NK-92 (cell line): Measurements from ENCODE around the gene EIF1.
"Not testable (repeated sequence)": the region's sequence is repeated elsewhere in the genome, so short reads cannot be mapped to it uniquely, and the experiment has no call there.

Source experiments
- DNase-seq: peaks from one replicate; lab custom pipeline; 2025; ENCODE audit not compliant: unreplicated experiment; lab: John Stamatoyannopoulos, UW

EIF1 gene

DNA sequence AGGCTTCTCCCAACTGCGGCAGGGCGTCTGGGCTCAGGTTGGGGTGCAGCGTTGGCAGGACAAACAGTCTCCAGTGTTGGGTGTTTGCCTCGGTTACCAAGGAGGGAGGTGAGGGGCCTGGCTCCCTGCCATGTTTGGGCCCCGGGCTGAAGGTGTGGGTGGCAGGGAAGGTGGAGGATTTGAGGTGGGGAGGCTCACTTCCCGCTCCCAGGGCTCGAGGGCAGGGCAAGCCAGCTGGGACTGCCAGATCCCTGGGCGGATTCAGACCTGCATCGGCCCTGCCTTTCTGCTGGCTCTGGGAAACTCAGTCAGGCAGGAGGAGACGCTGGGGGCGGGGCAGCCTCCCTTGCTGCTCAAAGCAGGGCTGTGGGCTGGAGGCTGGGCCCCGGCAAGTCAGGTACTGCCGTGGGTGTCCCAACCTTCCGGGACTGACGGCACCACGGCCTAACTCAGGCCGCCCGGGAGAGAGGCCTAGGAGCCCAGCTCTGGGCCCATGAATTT is 33.0 kb upstream of the EIF1 start:
- DNase-seq = no peak

DNA sequence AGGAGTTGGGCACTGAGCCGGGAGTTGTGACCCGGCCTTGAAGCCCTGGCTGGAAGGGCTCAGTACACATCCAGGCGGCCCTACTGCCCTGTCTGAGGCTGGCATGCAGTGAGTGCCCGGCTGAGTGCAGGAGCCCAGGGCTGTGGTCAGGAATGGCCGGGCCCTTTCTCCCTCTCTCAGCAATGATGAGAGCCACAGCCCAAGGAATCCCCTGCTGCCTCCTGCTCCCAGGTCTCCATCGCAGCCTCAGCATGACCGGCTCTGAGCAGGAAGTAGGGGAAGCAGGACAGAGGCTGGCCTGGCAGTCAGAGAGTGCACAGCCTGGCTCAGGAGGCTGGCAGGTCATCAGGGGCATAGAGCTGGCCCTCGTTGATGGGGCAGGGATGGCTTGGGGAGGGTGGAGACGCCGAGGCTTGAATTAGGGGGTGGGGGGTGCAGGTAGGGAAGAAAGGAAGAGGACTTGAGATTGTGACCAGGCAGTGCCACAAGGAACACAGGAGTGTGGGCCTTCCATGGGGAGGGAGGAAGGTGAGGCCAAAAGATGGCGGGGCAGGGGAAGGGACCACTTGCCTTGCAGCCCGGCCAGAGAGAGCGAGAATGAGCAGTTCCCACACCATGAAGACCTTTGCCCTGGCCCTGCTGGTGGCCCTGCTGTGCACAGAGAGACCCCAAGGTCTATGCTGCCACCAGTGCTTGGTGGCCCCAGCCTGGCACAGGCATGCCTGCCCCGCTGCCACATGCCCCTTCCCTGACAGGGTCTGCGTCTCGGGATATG is 32.2 kb upstream of the EIF1 start:
- DNase-seq = no peak

DNA sequence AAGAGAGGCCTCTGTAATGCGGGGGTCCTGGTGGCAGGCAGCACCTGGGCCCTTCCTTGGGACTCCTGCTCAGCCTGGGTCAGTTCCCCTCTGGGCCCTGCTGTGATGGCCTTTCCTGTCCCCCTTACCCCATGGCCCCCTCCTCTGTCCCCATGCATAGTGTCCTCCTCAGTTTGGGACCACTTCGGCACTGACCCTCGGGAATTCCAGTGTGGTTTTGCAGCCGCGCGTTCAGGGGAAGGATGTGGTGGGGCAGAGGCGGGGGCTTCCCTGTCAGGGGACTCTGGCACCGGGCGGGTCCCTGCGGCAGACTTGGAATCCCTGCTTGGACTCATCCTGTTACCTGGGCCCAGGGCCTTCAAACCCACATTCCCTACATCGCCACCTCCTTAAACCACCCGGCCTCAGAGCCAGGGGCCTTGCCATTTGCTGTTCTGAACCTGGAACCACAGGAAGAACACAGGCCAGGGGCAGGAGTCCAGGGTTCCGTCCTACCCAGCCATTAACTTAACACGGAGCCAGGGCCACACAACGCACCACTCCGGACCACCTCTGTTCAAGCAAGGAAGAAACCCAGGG is 31.4 kb upstream of the EIF1 start:
- no peak for DNase-seq

DNA sequence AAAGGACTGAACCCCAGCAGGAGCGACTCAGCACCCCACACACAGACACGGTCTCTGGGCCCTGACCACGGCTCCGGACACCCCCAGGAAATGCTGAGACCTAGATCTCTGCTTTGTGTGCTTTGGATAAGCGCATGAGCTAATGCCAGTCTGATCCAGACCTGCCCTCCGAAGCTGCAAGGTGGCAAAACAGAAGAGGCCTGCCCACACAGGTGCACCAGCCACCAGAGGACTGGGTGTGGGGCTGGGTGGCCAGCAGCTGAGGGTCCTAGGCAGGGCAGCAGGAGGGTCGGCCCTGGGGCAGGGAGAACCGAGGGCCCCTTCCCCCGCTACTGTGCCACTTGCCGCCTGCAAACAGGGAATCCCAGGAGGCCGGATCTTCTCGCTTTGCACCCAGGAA is 30.7 kb upstream of the EIF1 start:
- no peak for DNase-seq

DNA sequence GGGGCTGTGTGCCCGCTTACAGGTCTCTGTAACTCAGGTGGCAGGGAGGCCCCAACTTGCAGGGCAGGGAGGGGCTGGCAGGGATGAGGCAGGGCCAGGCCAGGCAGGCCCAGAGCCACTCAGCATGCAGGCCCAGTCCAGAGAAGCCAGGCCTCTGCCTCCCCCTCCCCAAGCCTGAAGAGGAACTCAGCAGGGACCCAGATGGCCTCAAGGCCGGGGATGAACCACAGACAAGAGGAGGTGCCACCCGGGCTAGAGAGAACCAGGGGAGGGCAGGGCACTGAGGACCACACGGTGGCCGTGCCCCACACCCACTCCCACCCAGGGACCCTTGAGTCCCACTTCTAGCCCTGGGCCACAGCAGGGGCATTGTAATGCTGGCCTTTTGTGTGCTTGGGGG is 29.8 kb upstream of the EIF1 start:
- no peak for DNase-seq

DNA sequence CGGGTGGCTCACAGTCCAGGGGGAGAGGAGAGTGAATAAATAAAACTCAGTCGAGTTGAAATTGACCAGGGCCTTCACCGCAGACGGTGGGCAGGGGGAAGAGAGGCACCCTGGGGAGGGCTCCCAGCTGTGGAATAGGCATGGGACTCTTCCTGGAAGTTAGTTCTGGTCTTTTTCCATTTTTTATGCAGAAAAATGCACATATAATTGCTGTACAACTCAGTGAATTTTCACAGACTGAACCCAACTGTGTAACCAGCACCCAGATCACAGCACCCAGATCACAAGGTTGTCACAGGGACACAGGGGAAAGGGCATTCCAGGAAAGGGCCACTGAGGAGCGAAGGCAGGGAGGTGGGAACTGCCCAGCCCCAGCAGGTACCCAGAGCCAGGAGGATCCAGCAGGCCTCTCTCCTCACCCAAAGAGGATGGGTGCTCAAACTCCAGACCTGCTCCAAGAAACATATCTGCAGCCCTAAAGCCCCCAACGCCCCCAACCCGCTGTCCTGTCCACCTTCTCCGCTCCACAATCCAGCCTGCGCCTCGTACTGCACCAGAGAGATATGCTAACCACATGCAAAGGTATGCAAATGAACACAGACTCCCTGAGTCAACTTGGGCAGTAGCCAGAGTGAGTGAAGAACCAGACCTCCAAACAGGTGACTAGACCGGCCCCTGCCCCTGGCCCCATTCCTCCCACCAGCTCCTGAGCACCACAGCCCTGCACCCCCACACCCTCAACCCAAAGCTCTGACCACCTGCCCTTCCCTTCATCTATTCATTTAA is 29.1 kb upstream of the EIF1 start:
- DNase-seq = no peak

DNA sequence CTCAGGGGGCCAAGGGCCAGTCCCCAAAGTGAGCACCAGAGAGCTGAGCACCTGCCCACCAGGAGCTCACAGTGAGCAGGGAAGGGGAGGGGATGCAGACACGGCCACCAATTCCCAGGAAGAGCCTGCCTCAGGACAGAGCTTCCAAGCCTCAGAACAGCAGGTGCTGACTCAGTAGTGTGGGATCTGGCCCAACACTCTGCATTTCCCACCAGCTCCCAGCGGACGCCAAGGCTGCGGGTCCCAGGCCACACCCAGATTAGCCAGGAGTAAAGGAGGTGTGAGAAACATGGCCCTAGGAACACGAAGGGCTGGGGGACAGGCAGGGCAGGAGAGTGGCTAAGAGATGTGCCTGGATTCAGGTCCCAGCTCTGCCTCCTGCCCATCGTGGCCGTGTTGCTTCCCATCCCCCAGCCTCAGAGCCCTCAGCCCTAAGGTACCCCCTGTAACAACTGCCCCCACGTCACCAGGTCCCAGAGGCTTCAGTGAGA is 28.4 kb upstream of the EIF1 start:
- no peak for DNase-seq

DNA sequence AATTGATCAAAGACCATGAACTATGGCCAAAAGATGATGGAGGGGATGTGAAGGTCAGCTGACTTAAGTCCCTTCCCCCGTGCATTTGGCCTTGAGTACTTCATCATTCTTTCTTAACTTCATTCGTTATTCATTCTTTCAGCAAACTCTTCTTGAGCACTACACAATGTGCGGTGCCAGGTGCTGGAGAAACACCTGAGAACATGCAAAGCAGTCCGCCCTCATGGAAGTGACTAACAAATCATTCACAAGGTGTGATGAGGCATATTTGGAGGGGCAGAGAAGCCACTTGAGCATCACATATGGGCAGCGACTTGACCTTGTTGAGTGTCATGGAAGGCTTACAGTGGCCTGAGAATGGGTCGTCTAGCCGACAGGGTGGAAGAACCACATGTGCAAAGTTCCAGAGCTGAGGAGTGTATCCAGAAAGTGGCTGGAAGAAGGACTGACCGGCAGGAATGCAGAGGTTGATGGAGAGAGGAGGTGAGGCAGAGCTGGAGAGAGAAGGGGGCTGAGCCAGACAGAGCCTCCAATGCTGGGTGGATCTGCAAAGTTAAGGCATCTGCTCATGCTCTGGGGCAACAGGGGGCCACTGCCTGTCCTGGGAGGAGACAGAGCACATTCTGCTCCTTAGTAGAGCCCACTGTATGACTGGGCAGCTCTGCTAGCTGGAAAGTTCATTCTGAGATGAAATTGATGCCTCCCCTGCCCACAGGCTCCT is 25.1 kb upstream of the EIF1 start:
- DNase-seq = no peak

DNA sequence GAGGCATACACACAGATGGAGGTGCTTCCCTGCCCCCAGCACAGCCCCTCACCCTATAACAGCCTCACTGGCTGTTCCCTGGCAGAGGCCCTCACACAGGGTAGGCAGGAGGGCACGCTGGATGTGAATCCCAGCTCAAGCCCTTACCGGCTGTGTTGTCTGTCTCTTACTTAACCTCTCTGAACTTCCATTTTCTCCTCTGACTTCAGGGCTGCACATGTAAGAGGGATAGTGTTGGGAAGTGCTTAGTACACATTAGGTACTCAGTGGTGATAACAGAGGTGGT is 24.6 kb upstream of the EIF1 start:
- no peak for DNase-seq

DNA sequence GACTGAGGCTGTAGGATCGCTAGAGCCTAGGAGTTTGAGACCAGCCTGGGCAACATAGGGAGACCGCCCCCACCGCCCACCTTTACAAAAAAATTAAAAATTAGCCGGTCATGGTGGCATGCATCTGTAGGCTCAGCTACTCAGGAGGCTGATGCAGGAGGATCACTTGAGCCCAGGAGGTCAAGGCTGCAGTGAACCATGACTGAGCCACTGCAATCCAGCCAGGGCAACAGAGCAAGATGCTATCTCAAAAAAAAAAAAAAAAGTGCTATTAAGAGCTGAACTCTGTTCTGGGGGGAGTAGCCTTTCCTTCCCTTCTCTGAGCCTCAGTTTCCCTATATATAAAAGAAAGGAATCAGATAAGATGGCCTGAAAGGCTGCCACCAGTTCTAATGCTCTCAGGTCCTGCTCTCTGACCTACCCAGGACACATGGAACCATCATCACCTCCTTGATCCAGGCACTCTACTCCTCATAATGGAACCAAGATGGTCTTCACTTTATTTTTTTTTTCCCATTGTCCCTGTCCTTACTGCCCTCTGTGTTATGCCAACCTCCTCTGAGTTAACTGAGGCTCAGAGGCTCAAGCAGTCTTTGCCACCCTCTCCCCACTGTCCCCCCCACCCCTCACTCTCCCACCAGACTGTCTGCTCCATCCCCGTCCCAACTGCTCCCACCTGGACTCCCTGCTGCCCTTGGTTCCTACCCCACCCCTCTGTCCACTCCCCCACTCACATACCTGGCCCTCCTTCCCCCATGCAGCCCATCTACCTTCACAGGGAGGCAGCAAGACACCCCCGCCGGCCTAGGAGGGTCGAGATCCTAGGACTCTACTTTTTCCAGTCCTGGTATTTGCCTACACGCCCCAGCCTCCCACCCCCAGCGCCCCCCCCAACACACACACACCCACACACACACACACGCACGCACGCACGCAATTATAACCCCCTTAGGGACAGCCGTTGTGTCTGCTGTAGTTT is 23.8 kb upstream of the EIF1 start:
- DNase-seq = no peak

DNA sequence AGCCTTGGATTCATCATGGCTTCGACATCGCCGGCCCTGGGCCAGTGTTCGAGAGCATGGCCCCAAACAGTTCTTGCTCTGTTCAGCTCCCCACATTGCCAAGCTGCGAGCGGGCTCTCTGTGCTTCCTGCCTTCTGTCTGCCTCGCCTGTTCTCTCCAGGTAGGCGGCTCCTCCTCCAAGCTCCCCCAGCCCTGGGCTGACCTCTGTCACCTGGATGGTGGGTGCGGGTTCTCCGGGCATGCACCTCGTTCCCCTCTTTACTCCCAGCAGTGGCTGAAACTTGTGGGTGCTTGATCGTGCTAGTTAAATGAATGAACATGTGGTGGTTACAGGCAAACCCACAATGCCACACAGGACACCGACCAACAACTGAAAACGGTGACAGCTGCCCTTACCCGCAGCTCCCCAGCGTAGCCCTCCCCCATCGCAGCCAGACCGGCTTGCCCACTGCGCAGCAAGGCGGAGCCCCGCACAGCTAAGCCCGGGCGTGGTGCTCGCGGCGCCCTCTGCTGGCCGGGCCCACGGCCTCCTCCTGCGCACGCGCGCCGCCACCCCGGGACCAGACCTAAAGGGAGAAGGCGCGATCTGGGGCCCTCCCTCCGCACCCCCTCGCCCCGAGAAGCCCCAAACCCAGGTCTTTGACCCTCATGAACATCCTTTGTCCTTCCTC is 23.0 kb upstream of the EIF1 start:
- DNase-seq = no peak

DNA sequence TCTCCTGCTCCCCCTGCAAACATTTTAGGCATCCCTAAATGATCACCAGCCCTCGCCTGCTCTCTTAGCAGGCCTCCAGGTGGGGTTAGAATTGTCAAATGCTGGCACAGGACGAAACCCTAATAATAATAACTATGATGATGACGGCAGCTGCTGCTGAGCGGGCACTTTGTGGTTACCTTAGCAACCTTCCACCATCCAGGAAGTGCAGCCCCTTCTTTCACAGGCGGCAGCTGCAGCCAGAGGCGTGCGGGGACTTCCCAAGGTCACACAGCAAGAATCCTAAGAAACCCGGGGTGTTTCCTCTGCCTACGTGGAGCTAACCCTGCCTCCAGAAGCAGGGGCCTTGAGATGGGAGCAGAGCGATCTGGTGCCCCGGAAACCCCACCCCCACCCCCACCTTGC is 22.4 kb upstream of the EIF1 start:
- DNase-seq = no peak

DNA sequence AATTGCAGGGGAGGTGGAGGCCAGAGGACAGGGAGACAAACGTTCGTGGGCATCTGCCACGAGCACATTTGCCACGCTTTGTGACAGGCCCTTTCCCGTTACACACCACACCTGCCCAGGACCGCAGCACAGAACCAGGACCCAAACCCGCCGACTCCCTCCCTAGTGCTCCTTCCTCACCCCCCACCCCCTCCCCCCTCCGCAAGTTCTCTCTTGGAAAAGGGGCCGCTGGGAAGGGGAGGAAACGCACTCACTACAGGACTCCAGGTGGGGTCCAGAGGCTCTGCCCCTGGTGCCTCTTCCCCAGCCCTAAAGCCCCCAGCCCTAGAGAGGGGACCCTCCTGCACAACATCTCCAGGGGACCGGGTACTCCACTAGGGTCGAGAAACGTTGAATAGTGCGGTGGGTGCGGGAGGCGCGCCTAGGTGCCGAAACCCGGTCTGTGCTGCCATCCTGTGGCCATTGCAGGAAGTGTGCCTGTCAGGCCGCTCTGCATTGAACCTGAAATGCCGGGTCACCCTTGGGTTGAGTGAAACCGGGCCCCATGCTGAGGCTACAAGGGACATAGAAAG is 21.9 kb upstream of the EIF1 start:
- no peak for DNase-seq

DNA sequence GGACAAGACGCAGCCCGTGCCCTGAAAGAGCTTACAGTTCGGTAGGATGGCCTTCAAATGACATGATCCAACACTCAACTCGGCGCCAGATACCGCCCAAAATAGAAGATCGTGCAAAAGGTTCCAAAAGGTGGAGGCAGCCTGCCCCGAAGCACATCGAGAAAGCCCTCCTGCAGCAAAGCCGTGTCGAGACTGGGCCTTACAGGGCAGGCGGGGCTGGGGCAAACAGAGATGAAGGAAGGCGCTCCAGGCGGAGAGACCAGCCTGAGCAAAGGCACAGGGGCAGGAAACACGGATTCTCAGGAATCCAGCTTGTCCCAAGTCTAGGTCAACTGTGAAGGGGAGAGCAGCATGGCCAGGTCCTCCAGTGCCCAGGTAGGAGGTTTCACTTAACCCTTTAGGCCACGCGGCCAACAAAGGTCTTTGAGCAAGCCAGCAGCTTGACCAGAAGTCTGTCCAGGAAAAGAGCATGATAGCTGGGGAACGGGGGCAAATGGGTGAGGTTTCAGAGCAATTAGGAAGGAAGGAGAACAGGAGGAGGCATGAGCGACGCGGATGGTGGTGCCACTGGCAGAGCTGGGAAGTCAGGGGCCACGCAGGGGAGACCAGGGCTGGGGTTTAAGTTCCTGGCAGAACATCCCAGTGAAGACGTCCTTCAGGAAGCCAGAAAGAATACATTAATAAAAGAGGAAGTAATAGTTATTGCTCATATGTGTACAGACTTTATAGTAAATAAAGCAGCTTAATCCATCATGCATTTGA is 21.2 kb upstream of the EIF1 start:
- no peak for DNase-seq

DNA sequence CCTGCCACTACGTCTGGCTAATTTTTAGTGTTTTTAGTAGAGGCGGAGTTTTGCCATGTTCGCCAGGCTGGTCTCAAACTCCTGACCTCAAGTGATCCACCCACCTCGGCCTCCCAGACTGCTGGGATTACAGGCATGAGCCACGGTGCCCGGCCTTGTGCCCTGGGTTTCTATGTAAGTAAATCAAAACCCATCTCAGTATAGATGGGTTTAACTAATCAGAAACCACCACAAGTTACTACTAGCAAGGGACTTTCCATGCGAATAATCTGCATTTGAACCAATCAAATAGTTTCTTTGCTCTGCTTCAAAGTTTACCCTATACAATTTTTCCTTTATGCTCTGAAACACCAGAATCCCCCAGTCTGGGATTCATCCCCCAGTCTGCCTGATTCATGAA is 16.5 kb upstream of the EIF1 start:
- DNase-seq = no peak

DNA sequence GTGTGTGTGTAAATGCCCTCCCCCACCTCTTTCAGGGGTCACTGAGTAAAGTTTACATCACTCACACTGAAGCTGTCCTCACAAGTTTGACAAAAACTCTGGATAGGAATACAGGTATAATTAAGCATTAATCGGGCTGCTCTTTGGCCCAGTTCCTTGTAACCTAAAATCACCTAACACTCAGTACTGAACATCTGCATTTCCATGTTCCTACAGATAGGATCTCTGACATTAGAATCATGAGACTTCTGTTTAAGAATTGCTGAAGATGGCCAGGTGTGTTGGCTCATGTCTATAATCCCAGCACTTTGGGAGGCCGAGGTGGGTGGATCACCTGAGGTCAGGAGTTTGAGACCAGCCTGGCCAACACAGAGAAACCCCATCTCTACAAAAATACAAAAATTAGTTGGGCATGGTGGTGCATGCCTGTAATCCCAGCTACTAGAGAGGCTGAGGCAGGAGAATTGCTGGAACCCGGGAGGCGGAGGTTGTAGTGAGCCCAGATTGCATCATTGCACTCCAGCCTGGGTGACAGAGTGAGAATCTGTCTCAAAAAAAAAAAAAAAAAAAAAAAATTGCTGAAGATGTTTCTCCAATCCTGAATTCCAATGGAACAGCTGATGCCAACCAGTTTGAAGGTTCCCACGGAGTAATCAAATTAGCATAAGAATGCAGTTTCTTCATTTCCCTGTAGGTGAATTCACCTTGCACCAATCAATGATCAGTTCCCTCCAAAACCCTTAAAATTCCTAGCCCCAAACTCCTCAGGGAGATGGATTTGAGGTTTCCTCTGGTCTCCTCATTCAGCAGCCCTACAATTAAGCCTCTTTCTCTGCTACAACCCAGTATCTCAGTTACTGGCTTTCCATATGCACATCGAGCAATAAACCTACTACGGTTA is 13.3 kb upstream of the EIF1 start:
- not testable (repeated sequence) for DNase-seq

DNA sequence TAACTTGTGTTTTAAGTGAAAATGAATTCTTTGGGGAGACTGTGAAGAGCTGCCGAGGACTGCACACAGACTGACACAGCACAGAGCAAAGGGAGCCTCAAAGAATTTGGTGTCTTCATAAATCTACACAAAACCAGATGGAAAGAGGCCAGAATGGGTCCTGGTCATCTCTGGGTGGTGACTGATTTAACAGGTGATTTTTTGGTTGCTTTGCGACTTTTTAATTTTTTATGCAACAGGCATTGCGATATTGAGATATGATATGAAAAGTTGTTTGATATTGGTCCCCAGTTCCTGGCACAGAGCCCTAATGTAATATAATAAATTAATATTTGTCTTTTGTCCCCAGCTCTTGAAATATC is 12.6 kb upstream of the EIF1 start:
- DNase-seq = no peak

DNA sequence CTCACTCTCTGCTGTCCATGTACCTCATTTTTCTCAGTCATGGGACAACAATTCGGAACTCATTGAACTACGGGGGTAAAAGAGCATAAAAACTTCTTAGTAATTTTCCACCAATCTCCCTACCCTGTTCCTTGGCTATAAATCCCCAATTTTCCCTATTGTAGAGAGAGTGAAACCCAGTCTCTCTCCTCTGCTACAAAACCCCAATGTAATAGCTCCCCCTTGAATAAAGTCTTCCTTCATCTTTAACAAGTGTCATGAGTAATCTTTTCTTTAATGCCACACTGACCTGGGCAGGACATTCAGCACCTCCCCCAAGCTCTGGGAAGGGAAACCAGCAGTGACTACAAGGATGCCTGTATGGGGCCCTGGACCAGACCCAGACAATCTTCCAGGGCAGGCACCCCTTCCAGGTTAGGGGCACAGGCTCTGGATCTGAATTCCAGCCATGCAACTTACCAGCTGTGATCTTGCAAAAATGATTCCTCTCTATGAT is 10.2 kb upstream of the EIF1 start:
- no peak for DNase-seq
